HepG2 (cell line): ENCODE data around the gene SRRT.

ENCODE experiments used
- CTCF ChIP-seq: sonication (generic); formaldehyde crosslinking; IDR thresholded peaks from 2 replicates; pipeline ENCODE4 v1.5.0; 2020; ENCODE audit warnings: mild to moderate bottlenecking, missing genetic modification reagents, moderate library complexity
- GABPA ChIP-seq, 2 experiments: IDR thresholded peaks; 2 replicates each; pipeline ENCODE4 v1.6.1; 2011 to 2016; ENCODE audit warnings: low read depth in 2 of 2, low read length in 1 of 2, missing biosample characterization in 1 of 2, missing genetic modification characterization in 1 of 2
- MLX ChIP-seq: IDR thresholded peaks from 2 replicates; pipeline ENCODE4 v1.6.1; 2016
- THAP7 ChIP-seq: sonication (generic); formaldehyde crosslinking; IDR thresholded peaks from 2 replicates; pipeline ENCODE4 v1.8.1; 2023; ENCODE audit warnings: mild to moderate bottlenecking, missing genetic modification reagents
- TOPORS ChIP-seq: sonication (generic); formaldehyde crosslinking; IDR thresholded peaks from 2 replicates; pipeline ENCODE4 v1.8.0; 2023; ENCODE audit warnings: mild to moderate bottlenecking, missing genetic modification reagents
- TRIM22 ChIP-seq: fragments of 450-650 bp; IDR thresholded peaks from 2 replicates; pipeline ENCODE4 v1.6.1; 2017
- ZNF546 ChIP-seq: sonication (generic); formaldehyde crosslinking; conservative IDR thresholded peaks from 2 replicates; pipeline ENCODE4 v1.8.1; 2023; ENCODE audit warnings: mild to moderate bottlenecking, missing genetic modification reagents
- ZNF713 ChIP-seq: sonication (generic); formaldehyde crosslinking; IDR thresholded peaks from 2 replicates; pipeline ENCODE4 v1.4.0; 2020; ENCODE audit warnings: mild to moderate bottlenecking, missing genetic modification reagents
- ZSCAN21 ChIP-seq: sonication (generic); formaldehyde crosslinking; IDR thresholded peaks from 2 replicates; pipeline ENCODE4 v1.8.0; 2022; ENCODE audit warnings: mild to moderate bottlenecking, missing genetic modification reagents, moderate library complexity, borderline replicate concordance

- TF ChIP-seq ZSCAN21 (CRISPR knock-in tag) (no peak), ZNF713 (CRISPR knock-in tag) (no peak), ZNF546 (CRISPR knock-in tag) (no peak), CTCF (CRISPR knock-in tag) (no peak), MLX (no peak), GABPA (IDR thresholded peaks at IDR 0.05; ENCODE audit: low read depth, low read length) (no peak), GABPA (CRISPR knock-in tag; IDR thresholded peaks at IDR 0.05; ENCODE audit: low read depth) (no peak), TOPORS (CRISPR knock-in tag) (no peak), TRIM22 (no peak), THAP7 (no peak)
Observed at GRCh38 chr7:100836812-100837098, 38.1 kb upstream of the SRRT start.
